ENCODE data around the gene ELP2.

Gene ELP2

DNA sequence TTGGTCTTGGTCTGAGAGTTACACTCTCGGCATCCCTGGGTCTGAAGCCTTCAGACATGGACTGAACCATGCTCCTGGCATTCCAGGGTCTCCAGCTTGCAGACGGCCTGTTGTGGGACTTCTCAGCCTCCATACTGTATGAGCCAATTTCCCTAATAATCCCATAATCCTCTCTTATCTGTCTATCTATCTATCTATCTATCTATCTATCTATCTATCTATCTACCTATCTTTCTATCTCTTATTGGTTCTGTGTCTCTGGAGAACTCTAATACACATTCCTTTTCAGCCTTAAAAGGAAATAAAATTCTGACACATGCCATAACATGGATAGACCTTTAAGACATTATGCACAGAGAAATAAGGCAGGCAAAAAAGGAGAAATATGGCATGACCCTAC lies 24.9 kb upstream of the ELP2 start:
- no peak overlapping the region for H3K4me3 ChIP-seq (ENCODE audit: low read depth, low read length)
- no peak for TF ChIP-seq CTCF (IDR thresholded peaks at IDR 0.05; ENCODE audit: low read depth, low read length, missing control alignments)
- in situ Hi-C loops (cut with HindIII; ENCODE audit: low sequenced_read_pairs): no loop called here
- DNase-seq (ENCODE audit: low read depth): no peak

DNA sequence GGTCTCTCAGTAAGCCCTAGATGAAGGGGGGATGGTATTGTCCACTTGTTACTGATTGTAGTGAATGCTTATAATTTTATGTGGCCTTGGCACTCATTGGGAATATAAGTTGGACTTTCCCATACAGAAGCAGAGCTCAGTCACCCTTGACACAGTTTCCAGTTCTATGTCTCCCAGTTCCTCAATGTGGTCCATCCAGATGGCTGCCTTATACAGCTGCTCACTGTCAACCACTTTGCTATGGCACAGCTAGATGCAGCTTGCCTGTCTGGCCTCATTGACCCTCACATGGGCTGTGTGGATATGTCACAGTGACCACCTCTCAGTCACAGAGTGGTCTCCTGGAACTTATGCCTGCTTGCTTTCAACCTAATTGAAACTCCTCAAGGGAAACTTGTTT lies 22.2 kb upstream of the ELP2 start:
- TF ChIP-seq CTCF (IDR thresholded peaks at IDR 0.05; ENCODE audit: low read depth, low read length, missing control alignments): no peak
- DNase-seq (ENCODE audit: low read depth): no peak
- in situ Hi-C loops (cut with HindIII; ENCODE audit: low sequenced_read_pairs): no loop called here
- H3K4me3 ChIP-seq (ENCODE audit: low read depth, low read length): no peak overlapping the region

GRCh38 chr18:36108196-36108595 lies 21.5 kb upstream of the ELP2 start:
- in situ Hi-C loops (cut with HindIII; ENCODE audit: low sequenced_read_pairs): no loop called here

GRCh38 chr18:36108601-36109000 lies 21.1 kb upstream of the ELP2 start:
- no peak overlapping the region for H3K4me3 ChIP-seq (ENCODE audit: low read depth, low read length)
- in situ Hi-C loops (cut with HindIII; ENCODE audit: low sequenced_read_pairs): no loop called here
- no peak for TF ChIP-seq CTCF (IDR thresholded peaks at IDR 0.05; ENCODE audit: low read depth, low read length, missing control alignments)
- DNase-seq (ENCODE audit: low read depth): no peak

More at GRCh38 chr18:36108196-36108595, 21.5 kb upstream of the ELP2 start:
- no peak for DNase-seq (ENCODE audit: low read depth)
- no peak overlapping the region for H3K4me3 ChIP-seq (ENCODE audit: low read depth, low read length)
- no peak for TF ChIP-seq CTCF (IDR thresholded peaks at IDR 0.05; ENCODE audit: low read depth, low read length, missing control alignments)

DNA sequence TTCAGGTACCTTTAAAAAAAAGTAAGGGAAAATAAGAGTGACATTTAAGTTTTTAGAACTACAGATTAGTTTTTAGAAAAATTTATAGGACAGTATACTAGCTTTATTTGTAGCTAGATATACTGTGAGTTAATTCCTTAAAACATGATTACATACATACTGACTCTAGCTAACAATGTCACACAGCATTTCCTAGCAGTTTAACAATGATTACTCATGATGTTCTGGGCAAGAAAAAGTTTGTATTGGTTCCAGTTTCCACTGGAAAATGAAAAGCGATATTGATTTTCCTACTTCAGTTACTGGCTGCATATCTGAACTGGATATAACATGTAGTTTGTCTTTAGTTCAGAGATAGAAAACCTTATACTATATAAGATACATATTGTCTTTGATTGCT lies 20.0 kb upstream of the ELP2 start:
- no peak overlapping the region for H3K4me3 ChIP-seq (ENCODE audit: low read depth, low read length)
- in situ Hi-C loops (cut with HindIII; ENCODE audit: low sequenced_read_pairs): no loop called here
- no peak for DNase-seq (ENCODE audit: low read depth)
- TF ChIP-seq CTCF (IDR thresholded peaks at IDR 0.05; ENCODE audit: low read depth, low read length, missing control alignments): no peak

- TF ChIP-seq CTCF (IDR thresholded peaks at IDR 0.05; ENCODE audit: low read depth, low read length, missing control alignments): no peak
- no peak for DNase-seq (ENCODE audit: low read depth)
Measured at GRCh38 chr18:36112302-36112701, 17.4 kb upstream of the ELP2 start.

DNA sequence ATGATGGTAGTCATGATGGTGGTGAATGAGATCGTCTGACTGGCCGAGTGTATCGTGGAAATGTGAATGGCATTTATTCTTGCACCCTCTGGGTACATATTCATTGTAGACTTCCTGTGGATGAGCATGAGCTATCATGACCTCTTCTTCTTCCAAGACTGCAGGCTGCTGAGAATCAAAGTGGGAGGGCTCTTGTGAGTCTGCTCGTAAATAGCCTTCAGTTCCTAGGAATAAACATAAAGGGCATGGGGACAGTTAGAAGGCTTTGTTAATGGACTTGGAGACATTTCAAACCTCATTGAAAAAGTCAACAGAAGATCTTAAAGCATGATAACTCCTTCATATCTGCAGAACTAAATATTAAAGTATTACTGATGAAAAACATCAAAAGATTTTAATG lies 15.4 kb upstream of the ELP2 start:
- no peak for DNase-seq (ENCODE audit: low read depth)
- no peak overlapping the region for H3K4me3 ChIP-seq (ENCODE audit: low read depth, low read length)
- no peak for TF ChIP-seq CTCF (IDR thresholded peaks at IDR 0.05; ENCODE audit: low read depth, low read length, missing control alignments)
- in situ Hi-C loops (cut with HindIII; ENCODE audit: low sequenced_read_pairs): no loop called here

More at GRCh38 chr18:36112302-36112701, 17.4 kb upstream of the ELP2 start:
- H3K4me3 ChIP-seq (ENCODE audit: low read depth, low read length): no peak overlapping the region
- in situ Hi-C loops (cut with HindIII; ENCODE audit: low sequenced_read_pairs): no loop called here
